Measurements from ENCODE around the gene MOSPD3.

- TF ChIP-seq CTCF (IDR thresholded peaks at IDR 0.05; ENCODE audit: low read depth, low read length, poor library complexity, severe bottlenecking) (no peak), EZH2phosphoT487 (IDR thresholded peaks at IDR 0.05; ENCODE audit: borderline replicate concordance, low read length) (no peak)
Observed at GRCh38 chr7:100583132-100584053, 28.9 kb upstream of the MOSPD3 start.
